G401.6 (cell line): ENCODE measurements around the gene ANKRD13B.

ENCODE experiments used
- FAIRE-seq: peaks from 2 replicates; lab custom pipeline; 2012; peaks lifted over from hg19 to GRCh38; lab: Jason Lieb, UNC

The ANKRD13B gene

GRCh38 chr17:29569245-29569950, 23.5 kb upstream of the ANKRD13B start:
- FAIRE-seq, result no peak

DNA sequence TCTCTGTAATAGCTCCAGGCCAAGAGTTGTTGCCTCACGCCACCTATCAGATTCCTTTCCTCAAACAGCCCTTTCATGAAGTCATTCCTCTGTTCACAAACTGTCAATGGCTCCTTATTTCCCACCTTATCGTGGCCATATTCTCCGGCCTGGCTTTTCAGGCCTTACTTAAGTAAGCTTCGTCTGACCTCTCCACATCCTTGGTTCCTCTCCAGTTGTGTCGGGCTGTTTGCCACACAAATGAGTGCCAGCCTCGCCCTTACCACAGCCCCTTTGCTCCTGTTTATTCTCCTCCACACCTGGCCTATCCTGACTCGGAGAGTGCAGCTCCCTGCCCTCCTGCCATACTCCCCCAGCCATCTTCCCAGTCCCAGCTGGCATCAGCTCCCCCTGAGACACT, 22.4 kb upstream of the ANKRD13B start:
- no peak for FAIRE-seq

DNA sequence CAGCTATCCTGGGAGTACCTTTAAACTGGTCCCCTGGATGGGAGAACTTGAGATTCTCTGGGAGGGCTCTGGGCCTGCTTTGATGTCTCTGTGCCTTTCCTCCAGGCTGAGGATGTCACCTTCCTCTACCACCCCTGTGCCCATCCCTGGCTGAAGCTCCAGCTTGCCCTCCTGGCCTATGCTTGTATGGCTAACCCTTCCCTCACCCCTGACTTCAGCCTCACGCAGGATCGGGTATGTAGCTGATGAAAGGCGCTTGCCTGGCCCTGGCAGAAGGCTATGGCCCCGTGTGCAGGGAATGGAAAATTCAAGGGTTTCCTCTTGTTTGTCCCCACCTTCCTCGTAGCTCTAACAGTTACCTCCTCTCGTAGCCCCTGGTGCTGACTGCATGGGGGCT, 21.4 kb upstream of the ANKRD13B start:
- FAIRE-seq, result no peak

- no peak for FAIRE-seq
Observed at GRCh38 chr17:29571883-29572681, 20.9 kb upstream of the ANKRD13B start.

DNA sequence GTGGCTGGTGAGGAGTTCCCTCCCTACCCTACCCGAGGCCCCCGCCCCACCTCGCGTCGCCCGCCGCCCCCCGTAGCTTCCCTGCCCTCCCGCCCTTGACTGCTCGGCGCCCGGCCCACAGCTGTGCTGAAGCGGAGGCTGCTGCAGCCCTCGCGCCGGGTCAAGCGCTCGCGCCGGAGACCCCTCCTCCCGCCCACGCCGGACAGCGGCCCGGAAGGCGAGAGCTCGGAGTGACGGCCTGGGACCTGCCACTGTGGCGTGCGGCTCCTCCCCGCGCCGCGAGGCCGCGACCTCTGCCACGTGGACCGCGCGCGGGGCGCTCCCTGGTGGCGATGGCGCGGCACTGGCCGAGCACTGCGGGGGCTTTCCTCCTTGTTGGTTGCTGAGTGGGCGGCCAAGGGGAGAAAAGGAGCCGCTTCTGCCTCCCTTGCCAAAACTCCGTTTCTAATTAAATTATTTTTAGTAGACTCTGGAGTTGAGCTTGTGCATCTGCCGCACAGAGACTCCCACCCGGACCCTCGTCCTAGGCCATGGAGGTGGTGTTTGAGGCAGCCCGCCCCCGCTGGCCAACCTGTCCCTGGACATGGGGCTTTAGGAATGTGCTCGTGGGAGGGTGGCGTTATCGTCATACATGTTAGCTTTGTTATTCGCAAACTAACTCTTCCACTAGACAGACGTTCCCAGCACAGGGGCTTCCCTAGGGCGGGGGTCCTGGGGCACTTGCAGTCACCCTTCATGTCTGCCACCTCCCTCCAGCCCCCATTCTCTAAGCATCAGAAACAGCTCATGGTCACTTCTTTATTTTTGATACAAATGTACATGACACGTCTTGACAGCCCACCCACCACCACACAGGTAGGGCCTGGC, 20.0 kb upstream of the ANKRD13B start:
- FAIRE-seq, result no peak

- FAIRE-seq, result no peak
Observed at GRCh38 chr17:29573558-29573869, 19.4 kb upstream of the ANKRD13B start.

DNA sequence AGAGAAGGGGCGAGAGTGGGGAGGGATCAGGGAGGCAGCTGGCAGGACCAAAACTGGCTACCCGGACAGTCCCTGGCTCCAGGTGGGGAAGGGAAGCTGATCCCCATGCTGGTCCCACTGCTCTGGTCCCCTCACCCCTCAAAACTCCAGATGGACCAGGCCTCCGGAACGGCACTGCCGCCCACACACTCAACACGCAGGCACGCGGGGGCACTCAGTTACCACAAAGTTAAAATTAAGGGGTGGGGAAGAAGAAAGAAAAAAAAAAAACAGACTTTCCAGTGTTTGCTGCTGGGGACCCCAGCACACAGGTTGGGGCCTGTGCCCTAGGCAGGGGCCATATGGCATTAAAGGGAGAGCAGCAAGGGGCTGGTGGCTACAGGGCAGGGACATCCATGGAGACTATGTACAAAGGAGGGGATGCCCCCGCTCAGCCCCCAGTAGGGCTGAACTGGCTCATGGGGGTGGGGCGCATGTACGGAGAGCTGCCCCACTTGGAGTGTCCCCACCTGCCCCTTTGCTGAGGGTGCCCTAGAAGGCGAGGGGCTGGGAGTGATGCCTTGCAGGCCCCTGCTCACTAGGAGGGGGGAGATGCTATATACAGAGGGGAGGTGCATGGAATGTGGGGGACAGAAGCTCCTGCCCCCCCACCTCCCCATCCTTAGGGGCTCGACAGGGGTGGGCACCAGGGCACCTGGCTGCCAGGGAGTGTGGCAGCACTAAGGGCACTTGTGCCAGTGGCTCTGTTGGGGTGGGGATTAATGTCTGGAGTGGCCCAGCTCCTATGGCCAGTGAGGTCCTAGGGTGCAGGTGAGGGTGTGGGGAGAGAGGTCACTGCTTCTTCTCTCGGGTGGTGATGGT, 18.8 kb upstream of the ANKRD13B start:
- FAIRE-seq, result no peak

GRCh38 chr17:29574732-29575510, 18.0 kb upstream of the ANKRD13B start:
- no peak for FAIRE-seq

- no peak for FAIRE-seq
Observed at GRCh38 chr17:29575511-29576213, 17.3 kb upstream of the ANKRD13B start.

DNA sequence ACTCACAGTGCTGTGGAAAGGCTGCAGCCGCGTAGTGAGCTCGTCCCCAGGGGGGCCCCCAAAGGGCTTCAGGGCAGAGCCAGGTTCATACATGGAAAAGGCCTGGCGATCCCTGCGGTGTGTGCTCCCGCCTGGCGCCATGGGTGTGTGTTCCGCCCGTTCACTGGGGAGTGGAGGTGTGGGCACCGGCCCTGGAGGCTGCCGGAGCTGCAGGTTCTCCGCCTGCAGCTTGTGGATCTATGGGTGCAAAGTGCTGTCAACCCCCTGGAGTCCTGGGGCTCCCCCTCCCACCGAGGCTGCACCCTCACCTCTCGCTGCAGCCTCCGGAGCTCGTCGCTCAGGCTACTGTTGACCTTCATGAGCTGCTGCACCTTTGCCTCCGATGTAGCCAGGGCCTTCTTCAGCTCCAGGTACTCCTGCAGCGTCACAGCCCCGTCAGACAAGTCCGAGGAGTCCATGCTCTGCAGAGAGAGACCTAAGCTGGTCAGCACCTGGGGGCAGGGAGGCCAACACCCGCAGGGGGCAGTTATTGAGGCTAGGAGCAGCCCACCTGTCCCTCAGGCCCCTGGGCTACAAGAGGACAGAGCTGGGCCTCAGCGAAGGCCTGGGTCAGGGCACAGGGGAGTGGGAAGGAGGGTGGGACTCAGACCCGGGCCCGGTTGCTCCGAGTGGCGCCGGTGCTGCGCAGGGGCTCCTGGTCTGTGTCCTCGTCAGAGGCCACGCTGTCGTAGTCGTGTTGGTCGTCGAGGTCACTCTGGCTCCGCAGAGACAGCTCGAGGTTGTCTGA, 16.5 kb upstream of the ANKRD13B start:
- FAIRE-seq, result no peak

DNA sequence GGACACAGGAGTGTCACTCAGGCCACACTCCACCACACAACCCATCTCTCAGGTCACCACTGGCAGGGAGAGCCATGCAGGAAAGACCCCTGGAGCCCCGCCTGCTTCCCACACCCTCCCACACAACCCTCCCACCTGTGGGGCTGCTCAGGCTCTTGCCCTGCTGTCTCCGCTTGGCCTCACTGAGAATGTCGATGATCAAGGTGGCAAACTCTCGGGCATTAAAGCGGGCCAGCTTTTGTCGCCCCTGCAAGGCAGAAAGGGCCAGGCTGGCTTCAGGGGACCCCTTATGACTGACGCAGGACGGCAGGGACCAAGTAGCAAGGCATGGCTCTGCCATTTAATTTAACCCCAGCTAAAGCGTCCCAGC, 15.9 kb upstream of the ANKRD13B start:
- FAIRE-seq, result no peak

GRCh38 chr17:29577385-29578211, 15.3 kb upstream of the ANKRD13B start:
- FAIRE-seq, result no peak

GRCh38 chr17:29578626-29579485, 14.1 kb upstream of the ANKRD13B start:
- no peak for FAIRE-seq

DNA sequence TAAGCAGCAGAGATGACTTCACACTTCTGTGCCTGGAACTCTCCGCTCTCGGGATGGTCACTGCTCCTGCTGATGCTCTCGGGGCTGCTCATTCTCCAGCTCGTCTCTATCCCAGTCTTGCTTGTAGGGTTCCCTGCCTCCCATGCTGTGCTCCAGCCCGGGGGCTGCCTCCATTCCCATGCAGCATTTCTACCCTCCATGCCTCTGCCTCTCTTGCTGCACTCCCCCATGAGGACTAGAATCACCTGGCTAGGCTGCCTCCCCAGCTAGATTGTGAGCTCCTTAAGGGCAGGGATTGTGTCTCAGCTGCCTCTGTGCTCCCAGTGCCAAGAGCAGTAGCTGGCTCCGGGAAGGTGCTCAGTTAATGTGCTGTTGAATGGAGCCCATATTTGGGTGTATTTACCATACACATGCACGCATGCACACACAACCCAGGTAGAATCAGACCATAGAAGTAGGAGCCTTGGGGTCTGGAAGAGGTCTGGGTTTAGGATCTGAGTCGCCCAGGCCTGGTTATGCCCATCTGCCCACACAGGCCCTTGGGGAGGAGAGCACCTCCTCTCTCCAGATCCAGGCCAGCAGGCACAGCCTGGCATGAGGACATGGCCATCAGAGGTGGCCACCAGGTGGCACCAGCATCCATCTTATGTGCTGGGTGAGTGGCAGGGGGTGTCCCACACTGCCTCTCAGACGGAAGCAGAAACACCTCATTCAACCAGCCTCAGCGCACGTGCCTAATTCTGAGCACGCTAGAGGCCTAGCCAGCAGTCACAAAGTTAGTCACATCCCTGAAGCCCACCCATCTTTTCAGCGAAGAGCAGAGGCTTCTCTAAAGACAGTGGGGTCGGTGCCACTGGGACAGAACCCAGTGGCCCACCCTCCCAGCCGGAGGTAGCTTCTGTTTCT, 12.8 kb upstream of the ANKRD13B start:
- peak; percentile 80 for FAIRE-seq

- no peak for FAIRE-seq
Observed at GRCh38 chr17:29581583-29582253, 11.2 kb upstream of the ANKRD13B start.

DNA sequence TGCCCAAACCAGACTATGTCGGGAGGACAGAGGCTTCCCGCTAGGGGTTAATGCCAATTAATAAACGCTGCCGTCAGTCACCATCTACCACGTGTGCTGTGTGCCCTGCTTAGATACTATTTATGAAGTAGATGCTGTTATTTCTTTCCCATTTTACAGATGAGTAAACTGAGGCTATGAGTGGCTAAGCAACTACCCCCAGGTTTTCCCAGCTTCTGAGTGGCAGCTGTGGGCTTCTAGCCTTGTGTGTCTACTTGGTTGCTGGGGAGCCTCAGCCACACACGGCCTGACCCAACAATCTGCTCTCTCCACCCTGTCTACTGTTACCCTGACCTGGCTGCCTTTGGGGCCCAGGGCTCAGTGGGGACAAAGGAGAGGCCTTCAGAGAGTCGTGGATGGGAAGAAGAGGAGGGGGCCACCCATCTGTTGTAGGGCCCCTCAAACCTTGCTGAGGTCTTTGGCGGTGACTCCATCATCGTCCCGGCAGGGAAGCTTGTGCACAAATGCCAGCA, 10.6 kb upstream of the ANKRD13B start:
- FAIRE-seq, result no peak
